Neural progenitor cell (in vitro differentiated cells): ENCODE results near the gene NRTN. TPM values are rescaled to one million over a fixed set of nuclear protein-coding genes. Genes with fewer than 3 reads are reported as not detected.
"Not testable (repeated sequence)": the region's sequence is repeated elsewhere in the genome, so short reads cannot be mapped to it uniquely, and the experiment has no call there.

ENCODE experiments used
- DNase-seq: peaks from one replicate; pipeline ENCODE4 v3.0.0-alpha.2; 2016; ENCODE audit warnings: low spot score
- H2AFZ ChIP-seq: fragments of 200-600 bp; sonication (generic); replicated peaks from 2 replicates; pipeline ENCODE4 v1.6.1; 2016; ENCODE audit warnings: antibody characterized with exemption
- H3F3A ChIP-seq: fragments of 200-600 bp; sonication (generic); 2 replicates; pipeline ENCODE4 v1.6.1; 2016; ENCODE audit warnings: antibody characterized with exemption, low read depth
- H3K27ac ChIP-seq: fragments of 200-600 bp; sonication (generic); 2 replicates; pipeline ENCODE4 v1.5.1; 2016; ENCODE audit warnings: mild to moderate bottlenecking
- H3K27me3 ChIP-seq: fragments of 200-600 bp; sonication (generic); 2 replicates; pipeline ENCODE4 v1.6.1; 2016; ENCODE audit warnings: mild to moderate bottlenecking, moderate library complexity
- H3K36me3 ChIP-seq: fragments of 200-600 bp; sonication (generic); 2 replicates; pipeline ENCODE4 v1.5.1; 2016
- H3K4me1 ChIP-seq: fragments of 200-600 bp; sonication (generic); 2 replicates; pipeline ENCODE4 v1.6.1; 2016; ENCODE audit warnings: mixed run types
- H3K4me2 ChIP-seq: fragments of 200-600 bp; sonication (generic); 2 replicates; pipeline ENCODE4 v1.6.1; 2016
- H3K4me3 ChIP-seq: fragments of 200-600 bp; sonication (generic); 2 replicates; pipeline ENCODE4 v1.5.1; 2016
- H3K79me2 ChIP-seq: fragments of 200-600 bp; sonication (generic); 2 replicates; pipeline ENCODE4 v1.6.1; 2016; ENCODE audit warnings: low read depth
- H3K9ac ChIP-seq: fragments of 200-600 bp; sonication (generic); 2 replicates; pipeline ENCODE4 v1.6.1; 2016
- H3K9me3 ChIP-seq: fragments of 200-600 bp; sonication (generic); 2 replicates; pipeline ENCODE4 v1.5.1; 2016; ENCODE audit warnings: low read depth
- H4K20me1 ChIP-seq: fragments of 200-600 bp; sonication (generic); 2 replicates; pipeline ENCODE4 v1.6.1; 2016; ENCODE audit warnings: low read depth
- H3K27ac Mint-ChIP-seq: 3 replicates; pipeline ENCODE4 v1.8.0; 2021; ENCODE audit warnings: mixed read lengths
- H3K27me3 Mint-ChIP-seq: 2 replicates; pipeline ENCODE4 v1.8.0; 2022; ENCODE audit warnings: low read depth, mild to moderate bottlenecking, inconsistent platforms, moderate library complexity, mixed read lengths; ENCODE audit not compliant: insufficient read depth
- H3K36me3 Mint-ChIP-seq: 3 replicates; pipeline ENCODE4 v1.8.0; 2021; ENCODE audit warnings: mixed read lengths
- H3K4me1 Mint-ChIP-seq: 3 replicates; pipeline ENCODE4 v1.8.0; 2021; ENCODE audit warnings: mixed read lengths
- H3K4me3 Mint-ChIP-seq: 3 replicates; pipeline ENCODE4 v1.8.0; 2021; ENCODE audit warnings: mild to moderate bottlenecking, moderate library complexity, mixed read lengths
- H3K9me3 Mint-ChIP-seq: 3 replicates; pipeline ENCODE4 v1.8.0; 2020; ENCODE audit warnings: mixed read lengths
- CTCF ChIP-seq: fragments of 200-600 bp; sonication (generic); IDR thresholded peaks from 2 replicates; pipeline ENCODE4 v1.5.1; 2017; ENCODE audit warnings: antibody characterized with exemption, mild to moderate bottlenecking
- EZH2 ChIP-seq: fragments of 200-600 bp; sonication (generic); IDR thresholded peaks from 2 replicates; pipeline ENCODE4 v1.6.1; 2017; ENCODE audit warnings: antibody characterized with exemption, mild to moderate bottlenecking, moderate library complexity
- EZH2phosphoT487 ChIP-seq: fragments of 200-600 bp; sonication (generic); IDR thresholded peaks from 2 replicates; pipeline ENCODE4 v1.6.1; 2017; ENCODE audit warnings: antibody characterized with exemption
- total RNA-seq: library from RNA; depleted of rRNA; stranded (reverse); fragments of >200 nt; gene quantifications from 2 replicates; pipeline ENCODE4 v1.2.3, GENCODE V29; 2015; ENCODE audit warnings: low replicate concordance

NRTN gene
- total RNA-seq, 1 donor from 2014 or later = 2.4 TPM

DNA sequence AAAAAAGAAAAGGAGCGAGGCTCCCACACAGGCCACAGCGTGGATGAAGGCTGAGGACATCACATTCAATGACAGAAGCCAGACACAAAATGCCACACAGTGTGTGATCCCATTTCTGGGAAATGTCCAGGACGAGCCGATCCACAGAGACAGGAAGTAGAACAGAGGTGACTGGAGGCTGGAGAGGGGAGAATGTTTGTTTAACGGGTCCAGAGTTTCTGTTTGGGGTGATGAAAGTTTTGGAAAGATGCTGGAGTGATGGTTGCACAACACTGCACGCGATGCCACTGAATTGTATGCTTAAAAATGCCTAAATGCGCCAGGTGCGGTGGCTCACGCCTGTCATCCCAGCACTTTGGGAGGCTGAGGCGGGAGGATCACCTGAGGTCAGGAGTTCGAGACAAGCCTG is 66.1 kb downstream of the NRTN start:
- Mint-ChIP-seq H3K36me3 (no peaks in the 10 kb centered on the region), H3K4me3 (no peak overlapping the region), H3K27ac (no peak overlapping the region), H3K9me3 (no peaks in the 10 kb centered on the region), H3K4me1 (no peaks in the 10 kb centered on the region), H3K27me3 (peaks cover 4% of the 10 kb centered on the region)
- no peaks in the 10 kb centered on the region for H3K36me3 ChIP-seq
- H3K27ac ChIP-seq = no peak overlapping the region
- no peaks in the 10 kb centered on the region for H3K9me3 ChIP-seq
- TF ChIP-seq EZH2 (no peak), CTCF (no peak)
- H3K9ac ChIP-seq = no peak overlapping the region
- no peak overlapping the region for H3K4me2 ChIP-seq
- H3K27me3 ChIP-seq = no peaks in the 10 kb centered on the region
- no peaks in the 10 kb centered on the region for H3F3A ChIP-seq
- H4K20me1 ChIP-seq = no peaks in the 10 kb centered on the region
- DNase-seq = no peak
- no peaks in the 10 kb centered on the region for H3K79me2 ChIP-seq
- H2AFZ ChIP-seq = no peak overlapping the region
- H3K4me1 ChIP-seq = no peaks in the 10 kb centered on the region
- H3K4me3 ChIP-seq = no peak overlapping the region

DNA sequence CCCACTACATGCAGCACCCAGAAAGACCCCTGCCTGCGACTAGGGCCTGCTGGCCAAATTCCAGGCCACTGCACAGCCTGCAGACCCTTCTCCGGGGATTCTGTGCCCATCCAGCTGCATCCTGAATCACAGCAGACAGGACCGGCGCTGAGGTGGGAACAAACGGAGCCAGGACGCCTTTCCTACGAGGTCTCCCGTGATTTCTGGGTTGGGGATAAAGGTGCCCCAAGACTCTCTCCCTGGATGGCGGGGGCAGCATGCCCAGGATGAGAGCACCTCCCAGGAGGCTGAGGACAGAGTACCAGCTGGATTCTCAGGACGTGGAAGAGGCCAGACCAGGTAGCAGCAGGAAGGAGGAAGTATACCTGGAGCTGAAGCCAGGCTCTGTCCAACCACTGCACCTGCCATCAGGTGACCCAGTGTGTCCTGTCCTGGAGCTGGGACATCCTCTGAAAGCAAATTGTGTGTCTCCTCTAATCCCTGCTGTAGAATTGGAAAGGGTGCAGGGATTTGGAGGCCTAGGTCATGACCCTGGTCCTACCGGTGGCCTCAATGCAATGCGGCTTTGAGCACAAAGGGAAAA is 68.8 kb downstream of the NRTN start:
- Mint-ChIP-seq H3K9me3 (no peaks in the 10 kb centered on the region), H3K27ac (no peak overlapping the region), H3K27me3 (peaks cover 4% of the 10 kb centered on the region), H3K4me3 (no peak overlapping the region), H3K36me3 (no peaks in the 10 kb centered on the region), H3K4me1 (peaks cover 14% of the 10 kb centered on the region)
- Histone ChIP-seq H3F3A (peaks cover 15% of the 10 kb centered on the region), H4K20me1 (no peaks in the 10 kb centered on the region), H3K4me2 (no peak overlapping the region), H3K9ac (no peak overlapping the region), H3K4me3 (no peak overlapping the region), H3K79me2 (no peaks in the 10 kb centered on the region), H3K4me1 (peaks cover 16% of the 10 kb centered on the region), H3K9me3 (no peaks in the 10 kb centered on the region), H3K27ac (no peak overlapping the region), H3K36me3 (no peaks in the 10 kb centered on the region), H2AFZ (no peak overlapping the region), H3K27me3 (no peaks in the 10 kb centered on the region)
- no peak for DNase-seq
- TF ChIP-seq EZH2 = no peak
- no peak for TF ChIP-seq EZH2phosphoT487
- TF ChIP-seq CTCF = no peak

GRCh38 chr19:5874496-5874895 is 69.6 kb downstream of the NRTN start:
- not testable (repeated sequence) for H3K4me3 ChIP-seq, DNase-seq, H3K36me3 ChIP-seq, H3K27me3 ChIP-seq, H3K27ac ChIP-seq, H3K36me3 Mint-ChIP-seq, H3K9ac ChIP-seq, H4K20me1 ChIP-seq, H3K9me3 Mint-ChIP-seq, H3K27me3 Mint-ChIP-seq, H3K9me3 ChIP-seq, H3K4me2 ChIP-seq, H3K79me2 ChIP-seq, H2AFZ ChIP-seq, H3K27ac Mint-ChIP-seq
- H3K4me3 Mint-ChIP-seq = peak overlapping the region; percentile 49
- Histone ChIP-seq H3F3A (peaks cover 16% of the 10 kb centered on the region), H3K4me1 (peaks cover 16% of the 10 kb centered on the region)
- H3K4me1 Mint-ChIP-seq = peaks cover 22% of the 10 kb centered on the region

DNA sequence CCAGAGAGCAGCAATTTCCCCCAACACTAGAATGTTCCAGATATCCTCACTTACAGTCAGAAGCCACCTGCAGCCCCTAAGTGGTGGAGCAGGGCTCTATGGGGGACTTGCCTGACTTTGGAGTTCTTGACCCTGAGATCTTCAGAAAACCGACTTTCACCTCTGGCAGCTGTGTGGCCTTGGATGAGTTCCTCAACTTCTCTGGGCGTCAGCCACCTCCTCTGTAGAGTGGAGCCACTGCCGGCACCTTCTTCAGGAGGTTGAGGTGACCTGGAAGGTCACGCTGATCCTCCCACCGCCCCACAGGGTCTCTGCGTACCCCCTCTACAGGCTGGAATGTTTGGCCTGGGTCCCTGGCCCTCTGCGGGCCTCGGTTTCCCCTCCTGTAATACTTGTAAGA is 72.6 kb downstream of the NRTN start:
- Histone ChIP-seq H3K27me3 (no peaks in the 10 kb centered on the region), H4K20me1 (no peaks in the 10 kb centered on the region), H3F3A (peaks cover 16% of the 10 kb centered on the region), H3K4me3 (no peak overlapping the region), H3K9me3 (no peaks in the 10 kb centered on the region), H2AFZ (no peak overlapping the region), H3K27ac (peak overlapping the region; percentile 56), H3K4me2 (peak overlapping the region; percentile 27), H3K36me3 (no peaks in the 10 kb centered on the region), H3K4me1 (peaks cover 23% of the 10 kb centered on the region), H3K9ac (no peak overlapping the region), H3K79me2 (no peaks in the 10 kb centered on the region)
- H3K9me3 Mint-ChIP-seq = no peaks in the 10 kb centered on the region
- H3K27ac Mint-ChIP-seq = no peak overlapping the region
- DNase-seq = no peak
- H3K27me3 Mint-ChIP-seq = peaks cover 7% of the 10 kb centered on the region
- peaks cover 33% of the 10 kb centered on the region for H3K4me1 Mint-ChIP-seq
- H3K4me3 Mint-ChIP-seq = no peak overlapping the region
- no peaks in the 10 kb centered on the region for H3K36me3 Mint-ChIP-seq
- no peak for TF ChIP-seq EZH2
- TF ChIP-seq EZH2phosphoT487 = no peak
